Measurements from ENCODE around the gene CMKLR1.

DNA sequence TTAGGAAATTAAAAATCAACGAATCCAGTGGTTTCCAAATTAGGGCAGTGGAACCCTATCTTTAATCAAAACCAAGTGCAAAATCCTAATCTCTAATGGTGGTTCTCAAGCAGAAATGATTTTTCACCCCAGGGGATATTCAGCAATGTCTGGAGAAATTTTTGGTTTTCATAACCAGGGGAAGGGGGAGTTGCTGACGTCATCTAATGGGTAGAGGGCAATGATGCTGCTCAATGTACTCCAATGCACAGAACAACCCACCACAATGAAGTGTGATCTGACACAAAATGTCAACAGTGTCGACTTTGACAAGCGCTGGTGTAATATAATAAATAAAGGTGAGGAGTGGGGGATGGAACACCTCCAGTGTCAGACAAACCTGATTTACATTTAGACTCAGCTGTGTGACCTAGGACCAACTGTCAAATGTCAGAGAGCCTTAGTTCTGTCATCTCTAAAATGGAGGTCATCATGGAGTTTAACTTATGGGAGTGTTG lies 81.5 kb downstream of the CMKLR1 start:
- TF ChIP-seq, protein P1, sequence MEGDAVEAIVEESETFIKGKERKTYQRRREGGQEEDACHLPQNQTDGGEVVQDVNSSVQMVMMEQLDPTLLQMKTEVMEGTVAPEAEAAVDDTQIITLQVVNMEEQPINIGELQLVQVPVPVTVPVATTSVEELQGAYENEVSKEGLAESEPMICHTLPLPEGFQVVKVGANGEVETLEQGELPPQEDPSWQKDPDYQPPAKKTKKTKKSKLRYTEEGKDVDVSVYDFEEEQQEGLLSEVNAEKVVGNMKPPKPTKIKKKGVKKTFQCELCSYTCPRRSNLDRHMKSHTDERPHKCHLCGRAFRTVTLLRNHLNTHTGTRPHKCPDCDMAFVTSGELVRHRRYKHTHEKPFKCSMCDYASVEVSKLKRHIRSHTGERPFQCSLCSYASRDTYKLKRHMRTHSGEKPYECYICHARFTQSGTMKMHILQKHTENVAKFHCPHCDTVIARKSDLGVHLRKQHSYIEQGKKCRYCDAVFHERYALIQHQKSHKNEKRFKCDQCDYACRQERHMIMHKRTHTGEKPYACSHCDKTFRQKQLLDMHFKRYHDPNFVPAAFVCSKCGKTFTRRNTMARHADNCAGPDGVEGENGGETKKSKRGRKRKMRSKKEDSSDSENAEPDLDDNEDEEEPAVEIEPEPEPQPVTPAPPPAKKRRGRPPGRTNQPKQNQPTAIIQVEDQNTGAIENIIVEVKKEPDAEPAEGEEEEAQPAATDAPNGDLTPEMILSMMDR (IDR thresholded peaks at IDR 0.05), result no peak
- no peak for TF ChIP-seq EP300 (IDR thresholded peaks at IDR 0.05)
- no peak for TF ChIP-seq POLR2A (IDR thresholded peaks at IDR 0.05; ENCODE audit: low read depth)
- TF ChIP-seq POLR2AphosphoS5 (IDR thresholded peaks at IDR 0.05), result no peak
